CD1c-positive myeloid dendritic cell (primary cell): ENCODE data around the gene UBE2M.
"Not testable (repeated sequence)": the region's sequence is repeated elsewhere in the genome, so short reads cannot be mapped to it uniquely, and the experiment has no call there.

Experiments used
- DNase-seq: peaks from one replicate; pipeline ENCODE4 v3.0.0-alpha.2; 2016; ENCODE audit errors: extremely low spot score

UBE2M gene

DNA sequence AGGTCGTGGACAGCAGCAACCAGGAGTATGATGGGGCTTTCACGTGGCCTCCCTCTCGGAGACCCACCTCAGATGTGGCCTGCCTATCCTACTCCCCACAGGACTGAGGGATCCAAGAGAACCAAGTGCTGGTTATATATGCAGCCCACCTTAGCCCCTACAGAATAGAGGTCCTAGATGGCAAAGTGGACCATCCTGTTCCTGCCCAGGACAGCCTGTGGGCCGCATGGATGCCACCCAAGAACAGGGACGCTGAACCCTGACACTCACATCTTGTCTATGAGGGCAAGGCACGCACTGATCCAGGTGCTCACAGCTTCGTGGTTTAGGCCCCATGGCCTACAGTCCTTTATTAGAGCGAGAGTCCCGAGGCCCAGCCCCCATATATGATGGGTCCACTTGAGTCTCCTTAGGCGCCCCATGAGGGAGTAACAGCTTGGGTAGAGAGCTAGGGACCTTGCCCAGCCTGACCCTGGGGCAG, 45.2 kb downstream of the UBE2M start:
- DNase-seq: no peak

GRCh38 chr19:58511353-58512208, 46.8 kb downstream of the UBE2M start, which contains the start of gene SLC27A5:
SLC27A5 (minus strand) TSS chr19:58511992; CDS start chr19:58511955, 37 bp downstream.
- DNase-seq: no peak

DNA sequence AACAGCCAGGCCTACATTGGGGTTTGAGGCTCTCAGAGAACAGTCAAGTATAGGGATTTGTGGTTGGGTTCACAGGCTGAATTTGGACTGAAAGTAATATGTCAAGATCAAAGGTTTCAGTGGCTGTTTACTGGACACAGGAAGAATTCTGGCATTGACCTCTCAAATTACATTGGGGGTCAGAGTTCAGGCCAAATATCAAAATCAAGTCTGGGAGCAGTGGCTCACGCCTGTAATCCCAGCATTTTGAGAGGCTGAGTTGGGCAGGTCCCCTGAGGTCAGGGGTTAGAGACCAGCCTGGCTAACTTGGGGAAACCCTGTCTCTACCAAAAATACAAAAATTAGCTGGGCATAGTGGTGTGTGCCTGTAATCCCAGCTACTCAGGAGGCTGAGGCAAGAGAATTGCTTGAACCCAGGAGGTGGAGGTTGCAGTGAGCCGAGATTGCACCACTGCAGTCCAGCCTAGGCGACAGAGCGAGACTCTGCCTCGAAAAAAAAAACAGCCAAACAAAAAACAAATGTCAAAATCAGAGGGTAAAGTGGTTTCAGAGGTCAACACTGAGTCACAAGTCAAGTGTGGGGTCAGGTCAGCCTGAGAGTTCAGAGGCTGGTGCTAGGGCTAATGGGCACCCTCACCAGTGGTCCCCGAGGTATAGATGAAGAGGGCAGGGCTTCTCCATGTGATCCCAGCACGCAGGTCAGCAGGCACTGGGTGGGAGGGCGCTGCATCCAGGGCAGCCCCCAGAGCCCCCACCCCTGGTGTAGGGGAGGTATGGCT, 48.1 kb downstream of the UBE2M start:
- DNase-seq: no peak

- no peak for DNase-seq
Observed at GRCh38 chr19:58509731-58510083, 48.7 kb downstream of the UBE2M start.

DNA sequence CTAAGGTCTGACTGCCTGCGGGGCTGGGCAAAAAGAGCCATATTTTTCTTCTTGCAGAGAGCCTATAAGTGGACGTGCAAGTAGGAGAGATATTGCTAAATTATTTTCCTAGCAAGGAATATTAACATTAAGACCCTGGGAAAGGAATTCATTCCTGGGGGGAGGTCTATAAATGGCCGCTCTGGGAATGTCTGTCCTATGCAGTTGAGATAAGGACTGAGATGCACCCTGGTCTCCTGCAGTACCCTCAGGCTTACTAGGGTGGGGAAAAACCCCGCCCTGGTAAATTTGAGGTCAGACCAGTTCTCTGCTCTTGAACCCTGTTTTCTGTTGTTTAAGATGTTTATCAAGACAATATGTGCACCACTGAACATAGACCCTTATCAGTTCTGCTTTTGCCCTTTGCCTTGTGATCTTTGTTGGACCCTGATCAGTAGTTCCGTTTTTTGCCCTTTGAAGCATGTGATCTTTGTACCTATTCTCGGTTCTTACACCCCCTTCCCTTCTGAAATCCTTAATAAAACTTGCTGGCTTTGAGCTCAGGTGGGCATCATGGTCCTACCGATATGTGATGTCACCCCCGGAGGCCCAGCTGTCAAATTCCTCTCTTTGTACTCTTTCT, 50.7 kb downstream of the UBE2M start:
- DNase-seq: not testable (repeated sequence)
